OCI-M2 (cell line): ENCODE data around the gene DYRK1A.

Experiments used
- DNase-seq: peaks from one replicate; lab custom pipeline; 2025; ENCODE audit not compliant: unreplicated experiment; lab: John Stamatoyannopoulos, UW

The DYRK1A gene

GRCh38 chr21:37475186-37475868 lies 108.8 kb downstream of the DYRK1A start:
- no peak for DNase-seq

- DNase-seq: no peak
Observed at GRCh38 chr21:37478794-37479193, 112.2 kb downstream of the DYRK1A start.

GRCh38 chr21:37483776-37484175 lies 117.2 kb downstream of the DYRK1A start:
- no peak for DNase-seq

GRCh38 chr21:37484535-37485474 lies 118.2 kb downstream of the DYRK1A start:
- DNase-seq: no peak

- DNase-seq: no peak
Observed at GRCh38 chr21:37489553-37489952, 123.0 kb downstream of the DYRK1A start.

GRCh38 chr21:37490084-37490483 lies 123.5 kb downstream of the DYRK1A start:
- DNase-seq: no peak

GRCh38 chr21:37496972-37497371 lies 130.4 kb downstream of the DYRK1A start:
- DNase-seq: no peak

- DNase-seq: no peak
Observed at GRCh38 chr21:37498664-37499063, 132.1 kb downstream of the DYRK1A start.

- no peak for DNase-seq
Observed at GRCh38 chr21:37502947-37503346, 136.4 kb downstream of the DYRK1A start.

GRCh38 chr21:37503848-37504467 lies 137.4 kb downstream of the DYRK1A start:
- DNase-seq: no peak

GRCh38 chr21:37505963-37506362 lies 139.4 kb downstream of the DYRK1A start:
- no peak for DNase-seq

GRCh38 chr21:37507716-37508115 lies 141.1 kb downstream of the DYRK1A start:
- DNase-seq: no peak

- no peak for DNase-seq
Observed at GRCh38 chr21:37508341-37508740, 141.8 kb downstream of the DYRK1A start.

GRCh38 chr21:37509802-37510393 lies 143.3 kb downstream of the DYRK1A start:
- no peak for DNase-seq

GRCh38 chr21:37511848-37512247 lies 145.3 kb downstream of the DYRK1A start:
- DNase-seq: no peak

GRCh38 chr21:37513383-37513782 lies 146.8 kb downstream of the DYRK1A start:
- DNase-seq: no peak

- DNase-seq: no peak
Observed at GRCh38 chr21:37514038-37514667, 147.6 kb downstream of the DYRK1A start.

GRCh38 chr21:37516998-37517397 lies 150.4 kb downstream of the DYRK1A start:
- no peak for DNase-seq

- no peak for DNase-seq
Observed at GRCh38 chr21:37520801-37521200, 154.2 kb downstream of the DYRK1A start.

GRCh38 chr21:37521658-37522057 lies 155.1 kb downstream of the DYRK1A start:
- no peak for DNase-seq
